ENCODE data around the gene ACADVL.
"Not testable (repeated sequence)": the region's sequence is repeated elsewhere in the genome, so short reads cannot be mapped to it uniquely, and the experiment has no call there.

ACADVL gene

GRCh38 chr17:7232114-7232513 lies 12.4 kb downstream of the ACADVL start:
- FAIRE-seq (peak; percentile 94), DNase-seq (ENCODE audit: insufficient read length, low spot score) (no peak)

- DNase-seq (ENCODE audit: insufficient read length, low spot score), result no peak
- FAIRE-seq, result no peak
Observed at GRCh38 chr17:7233701-7234082, 14.0 kb downstream of the ACADVL start.

- DNase-seq (ENCODE audit: insufficient read length, low spot score), result peak; percentile 95
Observed at GRCh38 chr17:7234083-7234951, 14.6 kb downstream of the ACADVL start, which contains the start of gene DVL2. Gene DVL2, minus strand, starts transcription at chr17:7234517. Its CDS starts 255 bp downstream, at chr17:7234262.

GRCh38 chr17:7235693-7236665 lies 16.2 kb downstream of the ACADVL start:
- no peak for FAIRE-seq
- no peak for DNase-seq (ENCODE audit: insufficient read length, low spot score)

More at GRCh38 chr17:7234083-7234951, 14.6 kb downstream of the ACADVL start, which contains the start of gene DVL2:
- FAIRE-seq, result peak; percentile 98

- DNase-seq (ENCODE audit: insufficient read length, low spot score) (no peak), FAIRE-seq (no peak)
Observed at GRCh38 chr17:7236808-7237207, 17.1 kb downstream of the ACADVL start.

- DNase-seq (ENCODE audit: insufficient read length, low spot score) (no peak), FAIRE-seq (no peak)
Observed at GRCh38 chr17:7237266-7237760, 17.6 kb downstream of the ACADVL start.

GRCh38 chr17:7237761-7238419 lies 18.2 kb downstream of the ACADVL start:
- DNase-seq (ENCODE audit: insufficient read length, low spot score) (no peak), FAIRE-seq (no peak)

- DNase-seq (ENCODE audit: insufficient read length, low spot score), result no peak
Observed at GRCh38 chr17:7238420-7239090, 18.8 kb downstream of the ACADVL start.

GRCh38 chr17:7239091-7240027 lies 19.6 kb downstream of the ACADVL start, which contains the start of gene PHF23:
Gene PHF23, minus strand, starts transcription at chr17:7239457. Its CDS starts 178 bp downstream, at chr17:7239279.
- DNase-seq (ENCODE audit: insufficient read length, low spot score) (peak; percentile 98), FAIRE-seq (peak; percentile 96)

More at GRCh38 chr17:7238420-7239090, 18.8 kb downstream of the ACADVL start:
- FAIRE-seq, result no peak

GRCh38 chr17:7240375-7240774 lies 20.6 kb downstream of the ACADVL start:
- FAIRE-seq (no peak), DNase-seq (ENCODE audit: insufficient read length, low spot score) (no peak)

- peak; percentile 9 for FAIRE-seq
- no peak for DNase-seq (ENCODE audit: insufficient read length, low spot score)
Observed at GRCh38 chr17:7241090-7241733, 21.5 kb downstream of the ACADVL start.

- FAIRE-seq, result peak; percentile 98
- DNase-seq (ENCODE audit: insufficient read length, low spot score), result no peak
Observed at GRCh38 chr17:7241783-7242716, 22.3 kb downstream of the ACADVL start, which contains the start of gene GABARAP. Gene GABARAP, minus strand, starts transcription at chr17:7242449. Its CDS starts 119 bp downstream, at chr17:7242330.

GRCh38 chr17:7242717-7243452 lies 23.1 kb downstream of the ACADVL start:
- FAIRE-seq (no peak), DNase-seq (ENCODE audit: insufficient read length, low spot score) (peak; percentile 90)

GRCh38 chr17:7243453-7243729 lies 23.7 kb downstream of the ACADVL start:
- no peak for DNase-seq (ENCODE audit: insufficient read length, low spot score)
- no peak for FAIRE-seq

- not testable (repeated sequence) for DNase-seq (ENCODE audit: insufficient read length, low spot score)
Observed at GRCh38 chr17:7243838-7244237, 24.1 kb downstream of the ACADVL start.

GRCh38 chr17:7246779-7247178 lies 27.0 kb downstream of the ACADVL start:
- no peak for FAIRE-seq
- DNase-seq (ENCODE audit: insufficient read length, low spot score), result no peak

More at GRCh38 chr17:7243838-7244237, 24.1 kb downstream of the ACADVL start:
- FAIRE-seq, result not testable (repeated sequence)
